Astrocyte of the spinal cord (primary cell): ENCODE results near the gene MOV10.

Experiments used
- DNase-seq: peaks from one replicate; pipeline ENCODE4 v3.0.0; 2011; ENCODE audit warnings: low read depth, low spot score
- H3K4me3 ChIP-seq: 2 replicates; pipeline ENCODE4 v1.5.1; 2011; ENCODE audit warnings: low read depth, mild to moderate bottlenecking, low read length, moderate library complexity
- CTCF ChIP-seq: IDR thresholded peaks from 2 replicates; pipeline ENCODE4 v1.5.1; 2012; ENCODE audit warnings: low read depth, mild to moderate bottlenecking, low read length, inconsistent platforms
- in situ Hi-C: cut with HindIII; loops from 2 replicates; pipeline ENCODE4 v1.10.0; 2017; ENCODE audit warnings: low sequenced_read_pairs

The MOV10 gene

GRCh38 chr1:112689196-112689841 lies 14.9 kb downstream of the MOV10 start:
- no peak overlapping the region for H3K4me3 ChIP-seq
- DNase-seq = no peak
- TF ChIP-seq CTCF = no peak
- in situ Hi-C loops = no loop called here

- no peak for TF ChIP-seq CTCF
- H3K4me3 ChIP-seq = no peak overlapping the region
- DNase-seq = no peak
- in situ Hi-C loops = no loop called here
These were observed 15.4 kb downstream of the MOV10 start for GRCh38 chr1:112689842-112690237.

- DNase-seq = no peak
- in situ Hi-C loops = no loop called here
- TF ChIP-seq CTCF = no peak
- H3K4me3 ChIP-seq = no peak overlapping the region
These were observed 18.2 kb downstream of the MOV10 start for GRCh38 chr1:112692681-112693080.

GRCh38 chr1:112693821-112694220 lies 19.4 kb downstream of the MOV10 start:
- in situ Hi-C loops = no loop called here
- H3K4me3 ChIP-seq = no peak overlapping the region
- DNase-seq = no peak
- no peak for TF ChIP-seq CTCF

GRCh38 chr1:112694363-112694929 lies 20.0 kb downstream of the MOV10 start:
- TF ChIP-seq CTCF = no peak
- H3K4me3 ChIP-seq = no peak overlapping the region
- in situ Hi-C loops = no loop called here
- no peak for DNase-seq

GRCh38 chr1:112695276-112695675 lies 20.8 kb downstream of the MOV10 start:
- no peak for TF ChIP-seq CTCF
- in situ Hi-C loops = no loop called here
- no peak overlapping the region for H3K4me3 ChIP-seq
- DNase-seq = no peak
